Gastroesophageal sphincter (tissue), 2 donors: Measurements from ENCODE around the gene OXSR1.

Source experiments
- POLR2A ChIP-seq, 2 donors: fragments of 450-650 bp; IDR thresholded peaks; one replicate each; pipeline ENCODE4 v1.6.1; 2017; ENCODE audit warnings: antibody characterized with exemption in 2 of 2, mild to moderate bottlenecking in 2 of 2, moderate library complexity in 1 of 2
- POLR2AphosphoS5 ChIP-seq: sonication (generic); formaldehyde crosslinking; IDR thresholded peaks from one replicate; pipeline ENCODE4 v1.6.1; 2017; ENCODE audit warnings: antibody characterized with exemption

DNA sequence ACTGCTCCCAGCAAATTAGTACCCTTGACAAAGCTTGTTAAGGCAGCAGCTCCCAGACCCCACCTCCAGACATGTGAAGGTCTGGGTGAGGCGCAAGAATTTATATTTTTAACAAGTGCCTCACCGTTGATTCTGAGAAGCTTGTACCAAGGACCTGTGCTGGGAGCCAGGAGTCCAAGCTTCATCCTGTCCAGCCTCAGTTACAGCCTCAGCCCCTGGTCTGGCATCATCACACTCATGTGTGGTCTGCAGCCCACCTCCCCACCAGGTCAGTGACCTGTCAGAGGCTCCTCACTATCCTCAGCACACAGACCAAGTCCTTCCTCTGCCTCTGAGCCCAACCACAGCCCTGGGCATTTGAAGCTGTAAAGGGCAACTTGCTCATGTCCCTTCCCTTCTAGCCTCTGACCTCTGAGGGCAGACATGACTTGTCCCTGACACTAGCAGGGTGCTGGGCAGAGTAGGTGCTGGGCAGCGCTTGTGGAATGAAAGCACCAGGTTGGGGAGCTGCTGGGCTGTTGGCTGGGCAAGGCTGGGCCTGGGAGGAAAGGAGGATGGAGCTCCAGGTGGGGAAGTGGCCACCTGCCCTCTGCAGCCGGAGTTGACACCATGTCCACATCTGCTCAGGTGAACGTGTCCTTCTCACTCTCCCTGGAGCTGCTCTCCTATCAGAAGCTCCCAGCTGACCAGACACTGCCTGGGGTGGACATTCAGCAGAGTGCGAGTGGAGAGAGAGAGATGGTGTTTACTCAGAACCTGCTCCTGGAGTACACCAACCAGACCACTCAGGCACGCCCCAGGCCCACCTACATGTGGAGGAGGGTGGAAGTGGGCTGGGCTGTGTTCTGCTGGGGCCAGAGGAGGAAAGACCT is 45.3 kb upstream of the OXSR1 start:
- TF ChIP-seq POLR2A (IDR thresholded peaks at IDR 0.05) (no peak), POLR2AphosphoS5 (no peak)
